BE2C (cell line): ENCODE results near the gene PAGE5.

Experiments
- DNase-seq: peaks from one replicate; pipeline ENCODE4 v3.0.0-alpha.2; 2020
- H3K27me3 ChIP-seq: fragments of 250-450 bp; sonication (Bioruptor Pico); 2 replicates; pipeline ENCODE4 v1.5.1; 2020; ENCODE audit warnings: mild to moderate bottlenecking
- H3K36me3 ChIP-seq: fragments of 250-450 bp; sonication (Bioruptor Pico); 2 replicates; pipeline ENCODE4 v1.5.1; 2020; ENCODE audit warnings: mild to moderate bottlenecking
- H3K4me1 ChIP-seq: fragments of 250-450 bp; sonication (Bioruptor Pico); 2 replicates; pipeline ENCODE4 v1.5.1; 2020
- H3K4me3 ChIP-seq: 2 replicates; pipeline ENCODE4 v1.5.1; 2011; ENCODE audit warnings: low read depth, low read length
- H3K9me3 ChIP-seq: fragments of 250-450 bp; sonication (Bioruptor Pico); 2 replicates; pipeline ENCODE4 v1.5.1; 2020
- TF ChIP-seq, protein P1 (sequence below): IDR thresholded peaks from 2 replicates; pipeline ENCODE4 v1.5.1; 2012; ENCODE audit warnings: mild to moderate bottlenecking, low read depth, low read length

Gene PAGE5

DNA sequence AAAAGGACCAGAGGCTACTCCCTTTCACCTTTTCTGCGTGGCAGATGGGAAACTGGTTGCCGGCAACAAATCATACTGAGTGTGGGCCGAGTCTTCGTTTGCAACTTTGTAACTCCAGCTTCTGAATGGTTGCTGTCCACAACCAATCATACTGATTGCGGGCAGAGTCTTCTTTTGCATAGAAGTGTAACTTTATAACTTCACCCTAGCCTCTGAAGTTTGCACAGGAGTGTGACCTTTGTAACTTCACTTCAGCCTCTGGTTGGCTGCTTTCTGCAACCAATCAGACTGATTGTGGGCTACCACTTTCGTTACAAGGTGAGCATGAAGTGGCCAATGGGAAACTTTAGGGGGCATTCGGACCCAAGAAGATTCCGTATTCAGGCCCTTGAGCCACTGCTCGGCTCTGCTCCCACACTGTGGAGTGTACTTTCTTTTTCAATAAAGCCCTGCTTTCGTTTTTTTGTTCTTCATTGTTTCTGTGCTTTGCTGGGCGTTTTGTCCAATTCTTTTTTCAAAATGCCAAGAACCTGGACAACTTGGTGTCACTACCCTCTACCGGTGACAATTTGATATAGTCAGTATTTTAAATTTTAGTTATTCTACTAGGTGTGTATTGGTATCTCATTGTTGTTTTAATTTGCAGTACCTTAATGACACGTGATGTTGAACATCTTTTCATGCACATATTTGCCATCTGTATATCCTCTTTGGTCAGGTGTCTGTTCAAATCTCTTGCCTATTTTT, 9.0 kb upstream of the PAGE5 start:
- TF ChIP-seq, protein P1, sequence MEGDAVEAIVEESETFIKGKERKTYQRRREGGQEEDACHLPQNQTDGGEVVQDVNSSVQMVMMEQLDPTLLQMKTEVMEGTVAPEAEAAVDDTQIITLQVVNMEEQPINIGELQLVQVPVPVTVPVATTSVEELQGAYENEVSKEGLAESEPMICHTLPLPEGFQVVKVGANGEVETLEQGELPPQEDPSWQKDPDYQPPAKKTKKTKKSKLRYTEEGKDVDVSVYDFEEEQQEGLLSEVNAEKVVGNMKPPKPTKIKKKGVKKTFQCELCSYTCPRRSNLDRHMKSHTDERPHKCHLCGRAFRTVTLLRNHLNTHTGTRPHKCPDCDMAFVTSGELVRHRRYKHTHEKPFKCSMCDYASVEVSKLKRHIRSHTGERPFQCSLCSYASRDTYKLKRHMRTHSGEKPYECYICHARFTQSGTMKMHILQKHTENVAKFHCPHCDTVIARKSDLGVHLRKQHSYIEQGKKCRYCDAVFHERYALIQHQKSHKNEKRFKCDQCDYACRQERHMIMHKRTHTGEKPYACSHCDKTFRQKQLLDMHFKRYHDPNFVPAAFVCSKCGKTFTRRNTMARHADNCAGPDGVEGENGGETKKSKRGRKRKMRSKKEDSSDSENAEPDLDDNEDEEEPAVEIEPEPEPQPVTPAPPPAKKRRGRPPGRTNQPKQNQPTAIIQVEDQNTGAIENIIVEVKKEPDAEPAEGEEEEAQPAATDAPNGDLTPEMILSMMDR, result peak; percentile 18
- Histone ChIP-seq H3K4me1 (no peaks in the 10 kb centered on the region), H3K36me3 (no peaks in the 10 kb centered on the region), H3K4me3 (peak overlapping the region; percentile 21; the same call in 1 of the 2 replicates), H3K9me3 (no peaks in the 10 kb centered on the region), H3K27me3 (no peaks in the 10 kb centered on the region)
- no peak for DNase-seq

DNA sequence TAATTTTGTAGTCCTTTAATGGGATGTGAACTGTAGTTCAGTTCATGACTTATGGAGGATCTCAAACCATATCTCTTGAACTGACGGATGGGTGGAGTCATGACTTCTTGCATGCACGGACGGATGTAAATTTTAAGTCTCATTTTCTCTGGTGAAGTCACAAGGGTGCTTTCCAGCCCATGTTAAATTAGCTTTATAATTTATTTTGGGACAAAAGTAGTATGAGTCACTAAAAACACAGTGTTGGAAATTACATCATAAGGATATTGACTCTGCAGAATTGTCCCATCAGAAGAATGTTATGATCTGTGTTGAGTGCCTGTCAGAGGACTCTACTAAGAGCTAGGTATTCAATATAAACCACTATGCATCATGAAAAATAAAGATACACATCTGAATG, 6.8 kb upstream of the PAGE5 start:
- no peaks in the 10 kb centered on the region for H3K4me1 ChIP-seq
- no peak overlapping the region for H3K4me3 ChIP-seq
- no peaks in the 10 kb centered on the region for H3K9me3 ChIP-seq
- TF ChIP-seq, protein P1, result no peak
- no peaks in the 10 kb centered on the region for H3K36me3 ChIP-seq
- H3K27me3 ChIP-seq, result no peaks in the 10 kb centered on the region
- no peak for DNase-seq

DNA sequence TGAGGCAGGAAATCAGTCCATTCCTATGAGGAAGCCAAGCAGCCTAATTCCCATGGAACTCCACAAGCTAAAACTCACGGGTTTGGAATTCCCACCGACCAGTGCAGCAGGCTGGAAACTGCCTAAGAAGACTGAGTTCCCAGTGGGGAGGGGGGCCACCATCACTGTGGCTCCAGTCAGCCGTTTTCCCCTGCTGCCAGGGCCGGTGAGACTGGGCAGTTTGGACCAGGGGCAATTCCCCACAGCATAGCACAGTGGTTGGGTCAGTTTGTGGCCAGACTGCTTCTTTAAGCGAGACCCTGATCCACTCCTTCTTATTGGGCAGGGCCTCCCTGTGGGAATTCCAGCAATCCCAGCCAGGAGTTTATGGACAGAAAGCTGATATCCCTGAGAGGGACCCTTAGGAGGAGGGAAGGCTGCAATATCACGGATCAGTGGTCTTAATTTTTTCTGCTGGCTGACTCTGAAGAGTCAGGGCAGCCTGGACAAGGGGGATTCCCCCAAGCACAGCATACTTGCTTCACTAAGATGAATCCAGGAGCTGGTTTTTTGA, 20.7 kb downstream of the PAGE5 start:
- TF ChIP-seq, protein P1, result no peak
- Histone ChIP-seq H3K4me1 (no peaks in the 10 kb centered on the region), H3K4me3 (no peak overlapping the region), H3K36me3 (no peaks in the 10 kb centered on the region), H3K9me3 (no peaks in the 10 kb centered on the region), H3K27me3 (no peaks in the 10 kb centered on the region)
- no peak for DNase-seq

DNA sequence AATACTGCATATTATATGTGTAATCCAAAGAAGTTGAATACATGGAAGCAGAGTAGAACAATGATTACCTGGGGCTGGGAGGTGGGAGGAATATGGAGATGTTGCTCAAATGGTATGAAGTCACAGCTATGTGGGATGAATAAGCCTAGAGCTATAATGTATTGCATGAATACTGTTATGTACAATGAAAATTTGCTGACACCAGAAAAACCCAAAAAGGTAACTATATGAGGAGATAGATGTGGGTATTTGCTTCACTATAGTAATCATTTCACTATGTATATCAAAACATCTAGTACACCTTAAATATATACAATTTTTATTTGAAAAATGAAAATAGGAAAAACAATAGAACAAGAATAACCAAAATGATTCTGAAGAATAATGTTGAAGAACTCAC, 33.4 kb downstream of the PAGE5 start:
- Histone ChIP-seq H3K4me1 (no peaks in the 10 kb centered on the region), H3K9me3 (no peaks in the 10 kb centered on the region), H3K27me3 (no peaks in the 10 kb centered on the region), H3K36me3 (no peaks in the 10 kb centered on the region), H3K4me3 (no peak overlapping the region)
- DNase-seq, result no peak
- TF ChIP-seq, protein P1, result no peak

DNA sequence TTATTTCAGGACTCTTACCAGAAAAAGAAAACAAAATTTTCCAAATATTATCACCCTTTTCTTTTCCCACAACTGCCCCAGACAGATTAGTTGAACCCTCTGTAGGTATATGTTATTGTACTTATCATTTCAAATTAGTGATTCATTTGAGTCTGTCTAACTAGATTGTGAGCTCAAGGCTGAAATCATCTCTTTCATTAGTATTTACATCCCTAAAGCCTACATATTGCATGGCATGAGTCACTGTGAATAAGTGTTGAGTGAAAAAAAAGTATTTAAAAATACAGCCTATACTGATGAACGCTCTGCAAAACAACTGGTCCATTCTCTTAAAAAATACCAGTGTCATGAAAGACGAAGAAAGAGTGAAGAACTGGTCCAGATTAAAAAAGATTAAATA, 40.7 kb downstream of the PAGE5 start:
- H3K9me3 ChIP-seq, result no peaks in the 10 kb centered on the region
- H3K27me3 ChIP-seq, result no peaks in the 10 kb centered on the region
- H3K36me3 ChIP-seq, result no peaks in the 10 kb centered on the region
- no peaks in the 10 kb centered on the region for H3K4me1 ChIP-seq
- TF ChIP-seq, protein P1, result no peak
- H3K4me3 ChIP-seq, result no peak overlapping the region
- no peak for DNase-seq

DNA sequence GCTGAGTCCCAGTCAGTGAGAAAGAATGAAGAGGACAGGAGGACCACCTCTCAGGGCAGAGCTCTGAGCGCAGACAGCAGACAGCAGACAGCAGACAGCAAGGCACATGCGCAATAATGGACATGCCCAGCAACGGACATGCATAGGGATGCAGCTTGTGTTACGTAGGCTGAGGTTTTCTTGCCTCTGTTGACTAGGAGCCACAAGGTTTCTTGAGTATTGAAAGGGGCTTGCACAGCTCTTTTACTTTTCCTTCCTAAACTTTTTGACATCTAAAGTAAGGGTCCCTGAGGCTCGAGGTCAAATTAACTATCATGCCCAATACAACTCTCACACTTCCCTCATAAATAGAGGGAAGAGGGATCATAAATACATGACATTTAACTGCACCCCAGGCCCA, 44.7 kb downstream of the PAGE5 start, which contains the start of gene PAGE3:
Gene PAGE3, minus strand, starts transcription at position 101 of the 400 bp plus-strand sequence. CDS start 1,013 bp downstream, outside the sequence.
- TF ChIP-seq, protein P1, result no peak
- Histone ChIP-seq H3K36me3 (no peaks in the 10 kb centered on the region), H3K4me3 (no peak within 1 kb of the TSS), H3K9me3 (no peaks in the 10 kb centered on the region), H3K4me1 (no peaks in the 10 kb centered on the region), H3K27me3 (no peaks in the 10 kb centered on the region)
- DNase-seq, result no peak
